Ovary (tissue), 3 donors: ENCODE results near the gene CSTF3.

Experiments
- CTCF ChIP-seq, 3 donors: fragments of 450-650 bp in 2 of 3; fragments of 200-600 bp in 1 of 3; IDR thresholded peaks; one replicate each; pipeline versions ENCODE4 v1.5.1 to v1.8.0; 2016 to 2022; ENCODE audit warnings: antibody characterized with exemption in 3 of 3, mild to moderate bottlenecking in 1 of 3
- POLR2A ChIP-seq: fragments of 450-650 bp; IDR thresholded peaks from one replicate; pipeline ENCODE4 v1.6.1; 2017; ENCODE audit warnings: antibody characterized with exemption, mild to moderate bottlenecking, moderate library complexity
- donor health status: DM: no; HTN: no; CAD: no.

- TF ChIP-seq CTCF (IDR thresholded peaks at IDR 0.05) (no peak), POLR2A (no peak)
These were observed 30.2 kb upstream of the CSTF3 start for GRCh38 chr11:33191467-33191866.
